ENCODE data around the gene HCN1.

- TF ChIP-seq CTCF (IDR thresholded peaks at IDR 0.05) (no peak), POLR2A (IDR thresholded peaks at IDR 0.05) (no peak)
Measured at GRCh38 chr5:45491368-45491767, 204.8 kb downstream of the HCN1 start.
